Peyer's patch (tissue), 4 donors: ENCODE measurements around the gene EPSTI1. TPM values are rescaled to one million over a fixed set of nuclear protein-coding genes. Genes with fewer than 3 reads are reported as not detected.
A peak's percentile ranks its signal among the peaks of the same experiment; 100 is the strongest.

Source experiments
- DNase-seq, 3 donors: peaks; one replicate each; pipeline ENCODE4 v3.0.0-alpha.2; 2017 to 2019
- H3K27ac ChIP-seq, 4 donors: fragments of 200-600 bp; sonication (generic); one replicate each; pipeline ENCODE4 v1.5.1; 2016 to 2019
- H3K27me3 ChIP-seq, 2 donors: fragments of 200-600 bp; sonication (generic); one replicate each; pipeline ENCODE4 v1.5.1; 2019
- H3K36me3 ChIP-seq, 3 donors: fragments of 200-600 bp; sonication (generic); one replicate each; pipeline ENCODE4 v1.5.1; 2016 to 2019
- H3K4me1 ChIP-seq, 4 donors: fragments of 200-600 bp; sonication (generic); one replicate each; pipeline ENCODE4 v1.5.1; 2016 to 2019
- H3K4me3 ChIP-seq, 4 donors: fragments of 200-600 bp; sonication (generic); 1 replicate in 3 of 4; 2 replicates in 1 of 4; pipeline ENCODE4 v1.5.1; 2016 to 2019; ENCODE audit warnings: mild to moderate bottlenecking in 1 of 4
- H3K9me3 ChIP-seq, 4 donors: fragments of 200-600 bp; sonication (generic); one replicate each; pipeline ENCODE4 v1.5.1; 2016 to 2019; ENCODE audit warnings: mild to moderate bottlenecking in 1 of 4
- CTCF ChIP-seq, 6 experiments: fragments of 450-650 bp in 4 of 6; fragments of 200-600 bp in 2 of 6; sonication (generic) in 1 of 6; IDR thresholded peaks; one replicate each; pipeline ENCODE4 v1.5.1; 2017 to 2019; ENCODE audit warnings: antibody characterized with exemption in 6 of 6, mild to moderate bottlenecking in 3 of 6, moderate library complexity in 1 of 6
- POLR2A ChIP-seq, 2 donors: fragments of 450-650 bp; IDR thresholded peaks; one replicate each; pipeline ENCODE4 v1.5.1; 2017; ENCODE audit warnings: antibody characterized with exemption in 2 of 2, mild to moderate bottlenecking in 2 of 2, moderate library complexity in 2 of 2
- total RNA-seq, 4 donors: library from RNA; depleted of rRNA; stranded (reverse); fragments of >200 nt; gene quantifications; one replicate each; pipeline ENCODE4 v1.1.0, GENCODE V29; 2016

EPSTI1 gene
- total RNA-seq, 4 donors from 2014 or later: 8.8 to 45.4 (median 22.1) TPM

- Histone ChIP-seq H3K27ac (peak overlapping the region; percentile 82 to 93 (median 89)), H3K4me3 (peak overlapping the region; percentile 70 to 77 (median 72))
- TF ChIP-seq CTCF (IDR thresholded peaks at IDR 0.05): no peak
- no peak for TF ChIP-seq POLR2A (IDR thresholded peaks at IDR 0.05)
These were observed 30.9 kb upstream of the EPSTI1 start for GRCh38 chr13:43022934-43023288.

GRCh38 chr13:43021926-43022670 is 30.1 kb upstream of the EPSTI1 start:
- Histone ChIP-seq H3K27ac (no peak overlapping the region), H3K4me3 (no peak overlapping the region), H3K27me3 (no peaks in the 10 kb centered on the region), H3K9me3 (no peaks in the 10 kb centered on the region), H3K36me3 (no peaks in the 10 kb centered on the region), H3K4me1 (peaks cover 0 to 18% (median 7%) of the 10 kb centered on the region in 4 donors)
- DNase-seq: no peak
- TF ChIP-seq CTCF (IDR thresholded peaks at IDR 0.05): no peak
- TF ChIP-seq POLR2A (IDR thresholded peaks at IDR 0.05): no peak

More at GRCh38 chr13:43022934-43023288, 30.9 kb upstream of the EPSTI1 start:
- no peaks in the 10 kb centered on the region for H3K9me3 ChIP-seq
- no peaks in the 10 kb centered on the region for H3K27me3 ChIP-seq
- H3K36me3 ChIP-seq: no peaks in the 10 kb centered on the region
- DNase-seq: no peak
- peaks cover 0 to 18% (median 7%) of the 10 kb centered on the region in 4 donors for H3K4me1 ChIP-seq

- no peaks in the 10 kb centered on the region for H3K27me3 ChIP-seq
- H3K4me1 ChIP-seq: peaks cover 0 to 15% (median 4%) of the 10 kb centered on the region in 4 donors
- H3K36me3 ChIP-seq: no peaks in the 10 kb centered on the region
- no peak overlapping the region for H3K27ac ChIP-seq
- TF ChIP-seq CTCF (IDR thresholded peaks at IDR 0.05) (no peak), POLR2A (IDR thresholded peaks at IDR 0.05) (no peak)
- H3K4me3 ChIP-seq: no peak overlapping the region
- no peak for DNase-seq
- no peaks in the 10 kb centered on the region for H3K9me3 ChIP-seq
These were observed 28.8 kb upstream of the EPSTI1 start for GRCh38 chr13:43020794-43021193.

- no peaks in the 10 kb centered on the region for H3K9me3 ChIP-seq
- DNase-seq: no peak
- H3K27ac ChIP-seq: no peak overlapping the region
- H3K4me3 ChIP-seq: no peak overlapping the region
- no peaks in the 10 kb centered on the region for H3K27me3 ChIP-seq
- peaks cover 0 to 6% (median 3%) of the 10 kb centered on the region in 4 donors for H3K4me1 ChIP-seq
- H3K36me3 ChIP-seq: no peaks in the 10 kb centered on the region
- TF ChIP-seq CTCF (IDR thresholded peaks at IDR 0.05) (no peak), POLR2A (IDR thresholded peaks at IDR 0.05) (no peak)
These were observed 27.8 kb upstream of the EPSTI1 start for GRCh38 chr13:43019811-43020210.

- H3K4me1 ChIP-seq: no peaks in the 10 kb centered on the region
- H3K36me3 ChIP-seq: no peaks in the 10 kb centered on the region
- H3K4me3 ChIP-seq: no peak overlapping the region
- no peaks in the 10 kb centered on the region for H3K27me3 ChIP-seq
- TF ChIP-seq POLR2A (IDR thresholded peaks at IDR 0.05) (no peak), CTCF (IDR thresholded peaks at IDR 0.05) (no peak)
- no peak for DNase-seq
- H3K9me3 ChIP-seq: no peaks in the 10 kb centered on the region
- H3K27ac ChIP-seq: no peak overlapping the region
These were observed 24.2 kb upstream of the EPSTI1 start for GRCh38 chr13:43016226-43016625.
